DMS153 (cell line): Measurements from ENCODE around the gene BBOF1.
"Not testable (repeated sequence)": the region's sequence is repeated elsewhere in the genome, so short reads cannot be mapped to it uniquely, and the experiment has no call there.

Experiments used
- DNase-seq: peaks from one replicate; lab custom pipeline; 2025; lab: John Stamatoyannopoulos, UW

BBOF1 gene, protein sequence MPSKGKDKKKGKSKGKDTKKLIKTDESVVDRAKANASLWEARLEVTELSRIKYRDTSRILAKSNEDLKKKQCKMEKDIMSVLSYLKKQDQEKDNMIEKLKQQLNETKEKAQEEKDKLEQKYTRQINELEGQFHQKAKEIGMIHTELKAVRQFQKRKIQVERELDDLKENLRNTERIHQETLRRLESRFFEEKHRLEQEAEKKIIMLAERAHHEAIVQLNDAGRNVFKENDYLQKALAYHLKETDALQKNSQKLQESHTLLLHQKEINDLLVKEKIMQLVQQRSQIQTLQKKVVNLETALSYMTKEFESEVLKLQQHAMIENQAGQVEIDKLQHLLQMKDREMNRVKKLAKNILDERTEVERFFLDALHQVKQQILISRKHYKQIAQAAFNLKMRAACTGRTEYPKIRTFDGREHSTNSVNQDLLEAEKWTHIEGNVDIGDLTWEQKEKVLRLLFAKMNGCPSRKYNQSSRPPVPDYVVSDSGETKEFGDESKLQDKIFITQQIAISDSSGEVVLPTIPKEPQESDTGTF

DNA sequence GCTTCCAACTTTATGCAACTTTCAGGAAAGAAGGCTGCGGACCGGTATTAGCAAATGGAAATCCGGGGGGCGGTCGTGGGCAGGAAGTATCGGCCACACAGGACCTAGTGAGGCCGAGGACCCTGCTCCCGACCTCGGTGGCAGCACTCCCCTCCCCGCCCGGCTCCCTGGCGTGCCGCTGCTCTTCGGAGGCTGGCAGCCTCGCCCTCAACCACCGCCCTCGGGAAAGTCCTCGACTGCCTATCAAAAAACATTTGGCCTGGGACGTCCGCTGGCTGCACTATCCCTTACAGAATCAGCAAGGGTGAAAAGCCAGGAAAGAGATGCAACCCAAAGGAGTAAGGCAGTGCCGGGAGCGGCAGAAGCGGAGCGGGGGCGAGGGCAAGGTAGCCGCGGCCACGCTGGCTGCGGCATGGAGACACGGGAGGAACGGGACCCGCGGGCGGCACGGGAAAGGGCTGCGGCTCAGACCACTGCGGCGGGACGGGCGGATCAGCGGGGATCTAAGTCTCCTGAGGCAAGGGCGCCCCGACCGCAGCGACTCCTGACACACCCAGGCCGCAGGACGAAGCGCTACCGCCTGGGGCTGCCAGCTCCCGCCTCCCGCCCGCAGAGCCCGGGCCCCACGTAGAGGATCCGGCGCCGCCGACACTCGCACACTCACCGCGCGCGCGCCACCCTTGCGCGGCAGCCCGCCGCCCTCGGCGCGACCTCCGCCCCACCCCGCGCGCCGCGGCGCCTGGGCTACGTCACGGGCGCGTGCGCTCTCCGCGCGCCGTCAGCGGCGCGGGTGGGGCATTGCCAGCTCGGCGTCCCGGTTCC lies at the start of gene BBOF1, which contains the start of gene ENTPD5:
Gene BBOF1 (plus strand): TSS at position 764 of the 822 bp plus-strand sequence. CDS start 130 bp downstream, outside the sequence.
Gene ENTPD5 (minus strand): TSS at position 703 of the 822 bp plus-strand sequence. CDS start 31,186 bp downstream, outside the sequence.
- peak; percentile 28 for DNase-seq

- DNase-seq, result no peak
Measured at GRCh38 chr14:73973497-73973896, 45.7 kb upstream of the BBOF1 start.

DNA sequence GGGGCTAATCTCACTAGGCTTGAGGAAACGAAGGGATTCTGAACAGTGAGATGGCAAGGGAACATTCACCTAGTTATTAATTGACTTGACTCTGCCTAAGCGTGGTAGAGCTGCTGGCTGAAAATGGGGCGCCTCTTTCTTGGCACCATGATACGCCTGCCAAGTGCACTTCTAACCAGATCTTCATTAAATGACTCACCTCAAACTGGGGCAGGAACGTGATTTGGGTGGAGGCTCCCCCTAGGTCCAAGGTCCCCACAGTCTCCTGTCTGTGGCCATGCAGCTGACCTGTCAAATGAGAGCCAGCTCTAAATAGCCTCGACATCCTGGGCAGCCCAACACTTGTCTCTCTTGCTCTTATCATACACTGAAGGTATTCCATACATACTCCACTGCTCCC lies 43.0 kb upstream of the BBOF1 start:
- DNase-seq, result no peak

- DNase-seq, result no peak
Measured at GRCh38 chr14:73977896-73978295, 41.3 kb upstream of the BBOF1 start.

GRCh38 chr14:73988065-73988464 lies 31.1 kb upstream of the BBOF1 start:
- no peak for DNase-seq

DNA sequence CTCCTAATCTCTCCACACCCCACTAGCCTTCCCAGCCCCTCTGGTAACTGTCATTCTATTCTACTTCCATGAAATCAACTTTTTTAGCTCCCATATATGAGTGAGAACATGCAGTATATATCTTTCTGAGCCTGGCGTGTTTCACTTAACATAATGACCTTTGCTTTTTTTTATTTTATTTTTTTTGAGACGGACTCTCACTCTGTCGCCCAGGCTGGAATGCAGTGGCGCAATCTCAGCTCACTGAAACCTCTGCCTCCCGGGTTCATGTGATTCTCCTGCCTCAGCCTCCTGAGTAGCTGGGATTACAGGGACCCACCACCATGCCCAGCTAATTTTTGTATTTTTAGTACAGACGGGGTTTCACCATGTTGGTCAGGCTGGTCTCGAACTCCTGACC lies 30.5 kb upstream of the BBOF1 start:
- not testable (repeated sequence) for DNase-seq

GRCh38 chr14:73991092-73991491 lies 28.1 kb upstream of the BBOF1 start:
- no peak for DNase-seq

DNA sequence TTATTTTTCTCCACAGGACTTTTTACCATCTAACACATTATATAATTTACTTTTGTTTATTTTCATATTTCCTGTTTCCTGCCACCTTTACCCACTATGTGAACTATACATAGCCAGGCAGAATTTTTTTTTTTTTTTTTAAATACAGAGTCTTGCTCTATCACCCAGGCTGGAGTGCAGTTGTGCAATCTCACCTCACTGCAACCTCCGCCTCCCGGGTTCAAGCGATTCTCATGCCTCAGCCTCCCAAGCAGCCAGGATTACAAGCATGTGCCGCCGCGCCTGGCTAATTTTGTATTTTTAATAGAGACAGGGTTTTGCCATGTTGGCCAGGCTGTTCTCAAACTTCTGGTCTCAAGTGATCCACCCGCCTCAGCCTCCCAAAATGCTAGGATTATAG lies 24.2 kb upstream of the BBOF1 start:
- DNase-seq, result not testable (repeated sequence)

DNA sequence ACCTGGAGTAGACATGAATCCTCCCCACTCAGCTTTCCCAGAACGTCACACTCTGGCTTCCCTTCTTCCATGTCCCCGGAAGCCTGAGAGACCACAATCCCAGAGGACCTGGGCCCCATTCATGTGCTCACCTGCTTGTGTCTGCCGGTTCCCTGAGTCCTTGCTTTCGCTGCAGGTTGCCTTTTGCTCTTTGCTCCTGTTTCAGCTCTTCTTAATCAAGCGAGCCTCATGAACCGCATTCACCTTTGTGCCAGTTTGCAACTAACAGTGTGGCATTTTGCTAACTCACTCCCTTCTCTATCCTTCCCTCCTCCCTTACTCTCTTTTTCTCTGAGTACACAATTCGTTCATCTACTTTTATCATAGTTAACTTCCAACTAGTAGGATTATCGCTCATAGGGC lies 23.2 kb upstream of the BBOF1 start:
- no peak for DNase-seq

DNA sequence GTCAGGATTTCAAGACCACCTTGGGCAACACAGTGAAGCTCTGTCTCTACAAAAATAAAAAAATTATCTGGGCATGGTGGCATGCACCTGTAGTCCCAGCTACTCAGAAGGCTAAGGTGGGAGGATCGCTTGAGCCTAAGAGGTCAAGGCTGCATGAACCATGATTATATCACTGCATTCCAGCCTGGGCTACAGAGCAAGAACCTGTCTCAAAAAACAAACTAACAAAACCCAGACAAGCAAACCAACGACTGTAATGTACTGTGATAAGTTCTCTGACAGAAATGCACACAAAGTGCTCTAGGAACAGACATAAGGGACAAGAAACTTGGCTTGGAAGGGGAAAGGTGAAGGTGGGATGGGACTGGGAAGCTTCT lies 22.4 kb upstream of the BBOF1 start:
- DNase-seq, result no peak

- no peak for DNase-seq
Measured at GRCh38 chr14:73997108-73997943, 21.8 kb upstream of the BBOF1 start.

DNA sequence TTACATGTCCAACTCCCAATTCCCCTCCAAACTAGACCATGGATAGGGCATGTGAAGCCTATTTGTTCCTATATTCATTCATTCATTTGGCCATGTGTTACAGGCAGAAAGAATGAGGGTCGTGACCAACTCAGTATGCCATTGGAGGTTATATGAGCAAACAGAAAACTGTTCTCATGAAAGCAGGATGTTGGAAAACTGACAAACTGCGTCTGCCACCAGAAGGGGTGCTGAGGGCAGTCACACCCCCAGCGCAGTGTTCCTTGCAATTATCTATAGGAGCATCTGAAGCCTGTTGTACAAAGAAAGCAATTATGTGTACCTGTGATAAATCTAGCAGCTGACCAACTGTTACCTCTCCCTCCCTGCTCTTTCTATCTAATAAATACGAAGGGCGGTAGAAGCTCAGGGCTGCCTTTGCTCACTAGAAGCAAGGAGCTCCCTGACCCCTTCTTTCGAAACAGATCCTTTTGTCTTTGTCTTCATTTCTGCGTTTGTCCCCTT lies 21.2 kb upstream of the BBOF1 start:
- DNase-seq, result no peak

DNA sequence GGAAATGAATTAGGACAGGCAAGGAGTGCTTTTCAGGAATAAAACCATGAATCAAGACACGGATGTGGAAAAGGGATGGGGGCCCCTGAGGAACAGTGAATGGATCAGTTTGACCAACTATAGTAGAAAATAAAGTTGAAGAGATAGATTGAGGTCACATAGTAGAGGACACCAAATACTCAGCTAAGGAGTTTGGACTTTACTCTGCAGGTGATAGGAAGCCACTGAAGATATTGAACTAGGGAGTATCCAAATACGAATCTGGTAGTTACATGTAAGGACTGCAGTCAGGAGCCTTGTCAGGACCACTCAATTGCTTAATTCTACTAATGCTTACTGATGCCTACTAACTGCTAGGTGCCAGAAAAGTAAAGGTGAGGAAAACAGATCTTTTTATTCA lies 20.4 kb upstream of the BBOF1 start:
- DNase-seq, result no peak

- not testable (repeated sequence) for DNase-seq
Measured at GRCh38 chr14:74005664-74006063, 13.5 kb upstream of the BBOF1 start.

GRCh38 chr14:74008843-74009499 lies 10.2 kb upstream of the BBOF1 start:
- DNase-seq, result no peak

DNA sequence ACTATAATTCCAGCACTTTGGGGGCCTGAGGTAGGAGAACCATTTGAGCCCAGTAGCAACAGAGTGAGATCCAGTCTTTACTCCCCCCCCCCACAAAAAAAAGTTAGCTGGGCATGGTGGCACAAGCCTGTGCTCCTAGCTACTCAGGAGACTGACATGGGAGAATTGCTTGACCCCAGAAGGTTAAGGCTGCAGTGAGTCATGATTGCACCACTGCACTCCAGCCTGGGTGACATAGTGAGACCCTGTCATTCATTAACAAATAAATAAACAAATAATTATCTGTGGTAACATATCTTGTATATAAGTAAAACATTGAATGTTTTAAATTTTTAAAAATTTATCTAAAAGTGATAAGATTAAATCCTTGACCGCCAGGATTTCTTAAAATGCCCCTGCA lies 4.8 kb upstream of the BBOF1 start:
- DNase-seq, result no peak

DNA sequence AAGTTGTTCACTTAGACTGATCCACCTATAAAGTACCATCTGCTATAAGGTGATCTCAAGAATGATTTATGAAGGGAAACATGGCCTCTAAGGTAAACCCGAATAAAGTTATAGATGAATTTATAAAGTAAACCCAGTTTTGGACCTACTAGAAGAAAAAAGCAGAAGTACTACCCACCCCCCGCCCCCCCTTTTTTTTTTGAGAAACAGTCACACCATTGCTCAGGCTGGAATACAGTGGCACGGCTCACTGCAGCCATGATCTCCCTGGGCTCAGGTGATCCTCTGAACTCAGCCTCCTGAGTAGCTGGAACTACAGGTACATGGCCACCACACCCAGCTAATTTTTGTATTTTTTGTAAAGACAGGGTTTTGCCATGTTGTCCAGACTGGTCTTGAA lies 4.0 kb upstream of the BBOF1 start:
- DNase-seq, result no peak

- DNase-seq, result no peak
Measured at GRCh38 chr14:74015963-74016362, 3.2 kb upstream of the BBOF1 start.

DNA sequence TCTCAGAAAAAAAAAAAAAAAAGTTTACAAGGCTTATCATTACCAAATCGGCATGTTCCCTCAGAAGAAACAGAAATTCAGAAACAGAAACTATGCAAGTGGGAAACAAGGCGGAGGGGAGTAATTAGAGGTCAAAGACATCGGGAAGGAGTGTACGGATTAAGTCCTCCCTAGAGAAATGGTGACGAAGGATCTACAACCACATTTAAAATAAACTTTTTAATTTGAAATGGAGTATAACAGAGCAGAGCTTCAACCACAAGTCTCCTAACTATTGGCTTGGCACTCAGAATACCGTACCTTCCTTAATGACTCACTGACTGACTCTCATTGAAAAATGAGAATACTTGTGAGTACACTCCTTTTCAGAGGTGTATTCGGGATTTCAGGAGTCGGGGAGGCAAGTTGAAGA lies 969 bp upstream of the BBOF1 start:
- DNase-seq, result no peak

- DNase-seq, result no peak
Measured at GRCh38 chr14:74019408-74020137, 424 bp downstream of the BBOF1 start.
